OCI-LY3 (cell line): ENCODE results near the gene STIMATE.

Experiments
- H2AFZ ChIP-seq: fragments of 200-600, 300-600 bp; shearing (Covaris generic); 2 replicates; pipeline ENCODE4 v1.6.0; 2014; ENCODE audit warnings: antibody characterized with exemption, low read depth, low read length
- H3K27ac ChIP-seq: fragments of 200-600, 300-600 bp; sonication (generic); 2 replicates; pipeline ENCODE4 v1.5.1; 2014; ENCODE audit warnings: mild to moderate bottlenecking, low read length, moderate library complexity, mixed read lengths
- H3K27me3 ChIP-seq: fragments of 200-600, 300-600 bp; sonication (generic); 2 replicates; pipeline ENCODE4 v1.6.1; 2014; ENCODE audit warnings: low read depth, low read length, mixed read lengths
- H3K36me3 ChIP-seq: fragments of 200-600, 300-600 bp; sonication (generic); replicated peaks from 2 replicates; pipeline ENCODE3; 2014; ENCODE audit warnings: low read depth, low read length, mixed read lengths
- H3K4me1 ChIP-seq: fragments of 300-600, 200-600 bp; sonication (generic); 2 replicates; pipeline ENCODE4 v1.6.1; 2014; ENCODE audit warnings: low read length, mixed read lengths
- H3K4me2 ChIP-seq: fragments of 200-600, 300-600 bp; sonication (generic); 2 replicates; pipeline ENCODE4 v1.6.1; 2014; ENCODE audit warnings: low read length, mixed read lengths
- H3K4me3 ChIP-seq: fragments of 300-600, 200-600 bp; sonication (generic); 2 replicates; pipeline ENCODE4 v1.5.1; 2014; ENCODE audit warnings: antibody characterized with exemption, mild to moderate bottlenecking, low read length, moderate library complexity
- H3K79me2 ChIP-seq: fragments of 300-600, 200-600 bp; shearing (Covaris generic); 2 replicates; pipeline ENCODE4 v1.6.1; 2014; ENCODE audit warnings: mild to moderate bottlenecking, low read length, mixed read lengths
- H3K9ac ChIP-seq: fragments of 300-600, 200-600 bp; shearing (Covaris generic); 2 replicates; pipeline ENCODE4 v1.6.0; 2014; ENCODE audit warnings: mild to moderate bottlenecking, low read length, moderate library complexity
- H3K9me3 ChIP-seq: fragments of 200-600, 300-600 bp; shearing (Covaris generic); 2 replicates; pipeline ENCODE4 v1.6.1; 2014; ENCODE audit warnings: low read length, mixed read lengths; ENCODE audit not compliant: insufficient read depth
- H4K20me1 ChIP-seq: fragments of 200-600, 300-600 bp; sonication (generic); 2 replicates; pipeline ENCODE4 v1.6.1; 2016; ENCODE audit warnings: low read length, mixed read lengths; ENCODE audit not compliant: insufficient read depth
- CTCF ChIP-seq: fragments of 200-600, 300-600 bp; sonication (generic); IDR thresholded peaks from 2 replicates; pipeline ENCODE4 v1.5.1; 2014; ENCODE audit warnings: antibody characterized with exemption, low read length, low read depth
- EZH2phosphoT487 ChIP-seq: fragments of 200-600 bp; shearing (Covaris generic); IDR thresholded peaks from 2 replicates; pipeline ENCODE4 v1.6.1; 2018; ENCODE audit warnings: antibody characterized with exemption, mixed run types, low read depth

The STIMATE gene

GRCh38 chr3:52790337-52790736 lies 107.0 kb downstream of the STIMATE start:
- TF ChIP-seq EZH2phosphoT487, result no peak
- no peak for TF ChIP-seq CTCF
- H3K79me2 ChIP-seq, result no peaks in the 10 kb centered on the region
- no peaks in the 10 kb centered on the region for H3K9me3 ChIP-seq
- no peak overlapping the region for H3K9ac ChIP-seq
- H3K4me3 ChIP-seq, result no peak overlapping the region
- H2AFZ ChIP-seq, result no peak overlapping the region
- 0 out of 2 replicates have a peak, but pooled peaks cover 4% of the 10 kb centered on the region for H3K4me1 ChIP-seq
- H3K27ac ChIP-seq, result no peak overlapping the region
- no peaks in the 10 kb centered on the region for H3K36me3 ChIP-seq
- no peaks in the 10 kb centered on the region for H4K20me1 ChIP-seq
- no peaks in the 10 kb centered on the region for H3K27me3 ChIP-seq
- H3K4me2 ChIP-seq, result no peak overlapping the region

- Histone ChIP-seq H3K4me2 (no peak overlapping the region), H3K9ac (no peak overlapping the region)
Measured at GRCh38 chr3:52789746-52790040, 107.7 kb downstream of the STIMATE start.

GRCh38 chr3:52788890-52789745 lies 108.2 kb downstream of the STIMATE start:
- no peak overlapping the region for H3K4me2 ChIP-seq
- no peaks in the 10 kb centered on the region for H4K20me1 ChIP-seq
- H3K9ac ChIP-seq, result no peak overlapping the region
- no peak overlapping the region for H3K4me3 ChIP-seq
- H3K4me1 ChIP-seq, result 0 out of 2 replicates have a peak, but pooled peaks cover 4% of the 10 kb centered on the region
- H3K79me2 ChIP-seq, result no peaks in the 10 kb centered on the region
- H3K36me3 ChIP-seq, result no peaks in the 10 kb centered on the region
- no peak for TF ChIP-seq EZH2phosphoT487
- TF ChIP-seq CTCF, result no peak
- no peaks in the 10 kb centered on the region for H3K9me3 ChIP-seq
- no peaks in the 10 kb centered on the region for H3K27me3 ChIP-seq
- H3K27ac ChIP-seq, result no peak overlapping the region
- no peak overlapping the region for H2AFZ ChIP-seq

More at GRCh38 chr3:52789746-52790040, 107.7 kb downstream of the STIMATE start:
- Histone ChIP-seq H3K27ac (no peak overlapping the region), H3K79me2 (no peaks in the 10 kb centered on the region), H3K27me3 (no peaks in the 10 kb centered on the region), H4K20me1 (no peaks in the 10 kb centered on the region), H3K36me3 (no peaks in the 10 kb centered on the region), H3K4me3 (no peak overlapping the region), H2AFZ (no peak overlapping the region), H3K9me3 (no peaks in the 10 kb centered on the region), H3K4me1 (0 out of 2 replicates have a peak, but pooled peaks cover 4% of the 10 kb centered on the region)
- TF ChIP-seq CTCF (no peak), EZH2phosphoT487 (no peak)

- Histone ChIP-seq H3K4me3 (no peak overlapping the region), H3K4me2 (no peak overlapping the region), H3K79me2 (no peaks in the 10 kb centered on the region), H3K9me3 (no peaks in the 10 kb centered on the region), H3K4me1 (0 out of 2 replicates have a peak, but pooled peaks cover 3% of the 10 kb centered on the region), H3K9ac (no peak overlapping the region), H3K27me3 (no peaks in the 10 kb centered on the region), H4K20me1 (no peaks in the 10 kb centered on the region), H3K36me3 (no peaks in the 10 kb centered on the region), H2AFZ (no peak overlapping the region), H3K27ac (no peak overlapping the region)
- TF ChIP-seq EZH2phosphoT487 (no peak), CTCF (no peak)
Measured at GRCh38 chr3:52787672-52788625, 109.4 kb downstream of the STIMATE start.
